Astrocyte (in vitro differentiated cells and primary cell): ENCODE measurements around the gene SGPL1. TPM values are rescaled to one million over a fixed set of nuclear protein-coding genes. Genes with fewer than 3 reads are reported as not detected.

Experiments used
- DNase-seq: peaks from one replicate; pipeline ENCODE4 v3.0.0-alpha.2; 2010; ENCODE audit warnings: low read depth
- FAIRE-seq: peaks from 2 replicates; lab custom pipeline; 2011; peaks lifted over from hg19 to GRCh38; lab: Jason Lieb, UNC
- H2AFZ ChIP-seq: 2 replicates; pipeline ENCODE4 v1.6.0; 2012; ENCODE audit warnings: low read depth, low read length, inconsistent platforms
- H3K27ac ChIP-seq: 2 replicates; pipeline ENCODE4 v1.5.1; 2011; ENCODE audit warnings: low read depth, low read length, inconsistent platforms
- H3K27me3 ChIP-seq: 2 replicates; pipeline ENCODE4 v1.6.0; 2011; ENCODE audit warnings: low read length, inconsistent platforms; ENCODE audit not compliant: insufficient read depth
- H3K36me3 ChIP-seq: 2 replicates; pipeline ENCODE4 v1.5.1; 2011; ENCODE audit warnings: low read length, inconsistent platforms; ENCODE audit not compliant: insufficient read depth
- H3K4me1 ChIP-seq: 2 replicates; pipeline ENCODE4 v1.5.1; 2011; ENCODE audit warnings: low read length, inconsistent platforms; ENCODE audit not compliant: insufficient read depth
- H3K4me2 ChIP-seq: 2 replicates; pipeline ENCODE4 v1.6.0; 2012; ENCODE audit warnings: low read length, inconsistent platforms
- H3K4me3 ChIP-seq: 2 replicates; pipeline ENCODE4 v1.5.1; 2011; ENCODE audit warnings: low read depth, mild to moderate bottlenecking, low read length, inconsistent platforms; ENCODE audit not compliant: insufficient read depth
- H3K79me2 ChIP-seq: 2 replicates; pipeline ENCODE4 v1.6.0; 2012; ENCODE audit warnings: mild to moderate bottlenecking, low read length, inconsistent platforms; ENCODE audit not compliant: insufficient read depth
- H3K9ac ChIP-seq: 2 replicates; pipeline ENCODE4 v1.6.0; 2012; ENCODE audit warnings: mild to moderate bottlenecking, low read length, inconsistent platforms
- H3K9me3 ChIP-seq: 2 replicates; pipeline ENCODE4 v1.5.1; 2012; ENCODE audit warnings: low read depth, mild to moderate bottlenecking, low read length, inconsistent platforms; ENCODE audit not compliant: insufficient read depth
- H4K20me1 ChIP-seq: 2 replicates; pipeline ENCODE4 v1.6.0; 2012; ENCODE audit warnings: low read length, inconsistent platforms; ENCODE audit not compliant: insufficient read depth
- H3K27ac Mint-ChIP-seq: one replicate; pipeline ENCODE4 v1.8.0; 2021; ENCODE audit warnings: mild to moderate bottlenecking, mixed read lengths; ENCODE audit not compliant: unreplicated experiment
- H3K27me3 Mint-ChIP-seq: one replicate; pipeline ENCODE4 v1.8.0; 2021; ENCODE audit warnings: low read depth, mixed read lengths; ENCODE audit not compliant: unreplicated experiment
- H3K36me3 Mint-ChIP-seq: one replicate; pipeline ENCODE4 v1.8.0; 2021; ENCODE audit warnings: low read depth, mixed read lengths; ENCODE audit not compliant: unreplicated experiment
- H3K4me1 Mint-ChIP-seq: one replicate; pipeline ENCODE4 v1.8.0; 2021; ENCODE audit warnings: low read depth, mixed read lengths; ENCODE audit not compliant: unreplicated experiment
- H3K4me3 Mint-ChIP-seq: one replicate; pipeline ENCODE4 v1.8.0; 2021; ENCODE audit warnings: mild to moderate bottlenecking, moderate library complexity, mixed read lengths; ENCODE audit not compliant: unreplicated experiment
- H3K9me3 Mint-ChIP-seq: one replicate; pipeline ENCODE4 v1.8.0; 2021; ENCODE audit warnings: mild to moderate bottlenecking, mixed read lengths; ENCODE audit not compliant: unreplicated experiment
- CTCF ChIP-seq: IDR thresholded peaks from 2 replicates; pipeline ENCODE4 v1.5.1; 2011; ENCODE audit warnings: low read depth, mild to moderate bottlenecking, inconsistent platforms, low read length, moderate library complexity; ENCODE audit not compliant: insufficient read depth
- EZH2 ChIP-seq: IDR thresholded peaks from 2 replicates; pipeline ENCODE4 v1.6.1; 2012; ENCODE audit warnings: mild to moderate bottlenecking, low read length, inconsistent platforms; ENCODE audit not compliant: insufficient read depth
- total RNA-seq: library from RNA; stranded (reverse); gene quantifications from 2 replicates; pipeline ENCODE4 v1.2.1, GENCODE V29; 2021

SGPL1 gene
- total RNA-seq, 1 donor from 2014 or later: 101 TPM

GRCh38 chr10:70807556-70807955 lies 8.2 kb upstream of the SGPL1 start:
- no peaks in the 10 kb centered on the region for H3K27me3 Mint-ChIP-seq
- no peaks in the 10 kb centered on the region for H4K20me1 ChIP-seq
- no peaks in the 10 kb centered on the region for H3K9me3 ChIP-seq
- H3K36me3 ChIP-seq: no peaks in the 10 kb centered on the region
- H3K4me2 ChIP-seq: no peak overlapping the region
- peaks cover 26% of the 10 kb centered on the region for H3K4me1 Mint-ChIP-seq
- no peak overlapping the region for H2AFZ ChIP-seq
- no peak overlapping the region for H3K4me3 Mint-ChIP-seq
- no peak overlapping the region for H3K9ac ChIP-seq
- peaks cover 7% of the 10 kb centered on the region for H3K4me1 ChIP-seq
- no peaks in the 10 kb centered on the region for H3K9me3 Mint-ChIP-seq
- peak; percentile 49 for DNase-seq
- TF ChIP-seq CTCF: no peak
- no peak for TF ChIP-seq EZH2
- H3K27ac Mint-ChIP-seq: no peak overlapping the region
- H3K27me3 ChIP-seq: no peaks in the 10 kb centered on the region
- FAIRE-seq: peak; percentile 17
- no peaks in the 10 kb centered on the region for H3K79me2 ChIP-seq
- H3K36me3 Mint-ChIP-seq: peaks cover 4% of the 10 kb centered on the region
- no peak overlapping the region for H3K27ac ChIP-seq
- H3K4me3 ChIP-seq: no peak overlapping the region

GRCh38 chr10:70809011-70809611 lies 6.6 kb upstream of the SGPL1 start:
- H3K4me3 Mint-ChIP-seq: no peak overlapping the region
- H3K27me3 Mint-ChIP-seq: peaks cover 3% of the 10 kb centered on the region
- no peak for TF ChIP-seq EZH2
- no peak for DNase-seq
- Histone ChIP-seq H3K4me1 (peaks cover 7% of the 10 kb centered on the region), H3K79me2 (no peaks in the 10 kb centered on the region), H3K9me3 (no peaks in the 10 kb centered on the region), H2AFZ (no peak overlapping the region), H3K36me3 (no peaks in the 10 kb centered on the region), H3K27ac (no peak overlapping the region), H3K27me3 (no peaks in the 10 kb centered on the region), H3K9ac (no peak overlapping the region), H3K4me2 (no peak overlapping the region), H3K4me3 (no peak overlapping the region), H4K20me1 (no peaks in the 10 kb centered on the region)
- peak overlapping the region; percentile 10 for H3K27ac Mint-ChIP-seq
- peaks cover 4% of the 10 kb centered on the region for H3K36me3 Mint-ChIP-seq
- H3K4me1 Mint-ChIP-seq: peaks cover 26% of the 10 kb centered on the region
- no peaks in the 10 kb centered on the region for H3K9me3 Mint-ChIP-seq
- FAIRE-seq: no peak

- H3K79me2 ChIP-seq: no peaks in the 10 kb centered on the region
- Mint-ChIP-seq H3K27me3 (peaks cover 3% of the 10 kb centered on the region), H3K36me3 (peaks cover 4% of the 10 kb centered on the region), H3K4me3 (no peak overlapping the region), H3K4me1 (peaks cover 23% of the 10 kb centered on the region), H3K9me3 (no peaks in the 10 kb centered on the region), H3K27ac (no peak overlapping the region)
- TF ChIP-seq CTCF (no peak), EZH2 (no peak)
- H4K20me1 ChIP-seq: no peaks in the 10 kb centered on the region
- no peak overlapping the region for H2AFZ ChIP-seq
- FAIRE-seq: no peak
- H3K4me2 ChIP-seq: no peak overlapping the region
- H3K27me3 ChIP-seq: no peaks in the 10 kb centered on the region
- peaks cover 4% of the 10 kb centered on the region for H3K4me1 ChIP-seq
- no peaks in the 10 kb centered on the region for H3K9me3 ChIP-seq
- no peaks in the 10 kb centered on the region for H3K36me3 ChIP-seq
- DNase-seq: peak; percentile 32
- H3K9ac ChIP-seq: no peak overlapping the region
- H3K4me3 ChIP-seq: no peak overlapping the region
- H3K27ac ChIP-seq: no peak overlapping the region
Measured at GRCh38 chr10:70809726-70810125, 6.0 kb upstream of the SGPL1 start.
